Measurements from ENCODE around the gene DAGLB. TPM values are rescaled to one million over a fixed set of nuclear protein-coding genes. Genes with fewer than 3 reads are reported as not detected.
"Not testable (repeated sequence)": the region's sequence is repeated elsewhere in the genome, so short reads cannot be mapped to it uniquely, and the experiment has no call there.

The DAGLB gene
- polyA plus RNA-seq, 4 donors = 13.5 to 17.3 (median 15.5) TPM

GRCh38 chr7:6463609-6464008, 15.9 kb upstream of the DAGLB start:
- not testable (repeated sequence) for DNase-seq (ENCODE audit: low read depth in 4 of 4, low spot score in 3 of 4)

- DNase-seq (ENCODE audit: low read depth in 4 of 4, low spot score in 3 of 4) = no peak
Observed at GRCh38 chr7:6461946-6462550, 14.3 kb upstream of the DAGLB start.

GRCh38 chr7:6460990-6461584, 13.3 kb upstream of the DAGLB start:
- DNase-seq (ENCODE audit: low read depth in 4 of 4, low spot score in 3 of 4) = no peak

- no peak for DNase-seq (ENCODE audit: low read depth in 4 of 4, low spot score in 3 of 4)
Observed at GRCh38 chr7:6460303-6460702, 12.5 kb upstream of the DAGLB start.

GRCh38 chr7:6458676-6459075, 10.9 kb upstream of the DAGLB start:
- not testable (repeated sequence) for DNase-seq (ENCODE audit: low read depth in 4 of 4, low spot score in 3 of 4)

- DNase-seq (ENCODE audit: low read depth in 4 of 4, low spot score in 3 of 4) = no peak
Observed at GRCh38 chr7:6453734-6454133, 6.0 kb upstream of the DAGLB start.

- no peak for DNase-seq (ENCODE audit: low read depth in 4 of 4, low spot score in 3 of 4)
Observed at GRCh38 chr7:6451224-6451705, 3.5 kb upstream of the DAGLB start.

- not testable (repeated sequence) for DNase-seq (ENCODE audit: low read depth in 4 of 4, low spot score in 3 of 4)
Observed at GRCh38 chr7:6450591-6450990, 2.8 kb upstream of the DAGLB start.

GRCh38 chr7:6449884-6450283, 2.1 kb upstream of the DAGLB start:
- DNase-seq (ENCODE audit: low read depth in 4 of 4, low spot score in 3 of 4) = not testable (repeated sequence)

GRCh38 chr7:6448943-6449543, 1.3 kb upstream of the DAGLB start:
- no peak for DNase-seq (ENCODE audit: low read depth in 4 of 4, low spot score in 3 of 4)

GRCh38 chr7:6446838-6447580, 745 bp downstream of the DAGLB start:
- peak in 2 of 4 donors; percentile 33 to 34 for DNase-seq (ENCODE audit: low read depth in 4 of 4, low spot score in 3 of 4)

- no peak for DNase-seq (ENCODE audit: low read depth in 4 of 4, low spot score in 3 of 4)
Observed at GRCh38 chr7:6444516-6445269, 3.1 kb downstream of the DAGLB start.

GRCh38 chr7:6443372-6443941, 4.3 kb downstream of the DAGLB start:
- DNase-seq (ENCODE audit: low read depth in 4 of 4, low spot score in 3 of 4) = no peak

GRCh38 chr7:6442114-6442513, 5.6 kb downstream of the DAGLB start:
- no peak for DNase-seq (ENCODE audit: low read depth in 4 of 4, low spot score in 3 of 4)

- no peak for DNase-seq (ENCODE audit: low read depth in 4 of 4, low spot score in 3 of 4)
Observed at GRCh38 chr7:6440381-6440780, 7.4 kb downstream of the DAGLB start.

- no peak for DNase-seq (ENCODE audit: low read depth in 4 of 4, low spot score in 3 of 4)
Observed at GRCh38 chr7:6438427-6438826, 9.3 kb downstream of the DAGLB start.

GRCh38 chr7:6437251-6437650, 10.5 kb downstream of the DAGLB start:
- no peak for DNase-seq (ENCODE audit: low read depth in 4 of 4, low spot score in 3 of 4)

- DNase-seq (ENCODE audit: low read depth in 4 of 4, low spot score in 3 of 4) = no peak
Observed at GRCh38 chr7:6436385-6436685, 11.4 kb downstream of the DAGLB start.

GRCh38 chr7:6435486-6436384, 12.0 kb downstream of the DAGLB start:
- DNase-seq (ENCODE audit: low read depth in 4 of 4, low spot score in 3 of 4) = peak in 3 of 4 donors; percentile 49 to 60 (median 57)
